CD4-positive, alpha-beta T cell (primary cell): ENCODE measurements around the gene KLHL17. TPM values are rescaled to one million over a fixed set of nuclear protein-coding genes. Genes with fewer than 3 reads are reported as not detected.

ENCODE experiments used
- ATAC-seq: fragments of 200-7000 bp; cut with Tn5 transposase; one replicate; pipeline ENCODE4 v1.10.0; 2022; ENCODE audit warnings: mild to moderate bottlenecking; ENCODE audit not compliant: poor library complexity
- CTCF ChIA-PET: fragments of 350-600 bp; sonication (Branson Sonifier 250); formaldehyde crosslinking; loops from one replicate; lab custom pipeline; 2021; ENCODE audit warnings: antibody characterized with exemption, inconsistent platforms; lab: Charles Lee
- POLR2A ChIA-PET: fragments of 350-600 bp; sonication (Branson Sonifier 250); formaldehyde crosslinking; loops from one replicate; lab custom pipeline; 2021; ENCODE audit warnings: antibody characterized with exemption, inconsistent platforms; lab: Charles Lee
- DNase-seq, 14 experiments: peaks; one replicate each; pipeline ENCODE4 v3.0.0-alpha.2; 2013 to 2020; ENCODE audit warnings: mixed read lengths in 2 of 14
- H3K27ac ChIP-seq, 2 donors: one replicate each; pipeline versions ENCODE4 v1.5.1 to v1.7.0; 2013; ENCODE audit warnings: low read length in 2 of 2, low read depth in 1 of 2, mild to moderate bottlenecking in 1 of 2
- H3K27me3 ChIP-seq, 2 experiments: 1 replicate in 1 of 2; 2 replicates in 1 of 2; pipeline versions ENCODE4 v1.6.1 to v1.7.0; 2013; ENCODE audit warnings: low read length in 2 of 2, control low read depth in 1 of 2, mild to moderate bottlenecking in 1 of 2, moderate library complexity in 1 of 2; ENCODE audit not compliant: insufficient read depth in 2 of 2, control insufficient read depth in 1 of 2
- H3K36me3 ChIP-seq: one replicate; pipeline ENCODE4 v1.6.1; 2013; ENCODE audit warnings: low read length, control low read depth; ENCODE audit not compliant: insufficient read depth
- H3K4me1 ChIP-seq: one replicate; pipeline ENCODE4 v1.6.1; 2013; ENCODE audit warnings: low read length, control low read depth; ENCODE audit not compliant: insufficient read depth
- H3K4me3 ChIP-seq: one replicate; pipeline ENCODE4 v1.5.1; 2013; ENCODE audit warnings: mild to moderate bottlenecking, low read length, moderate library complexity
- H3K9me3 ChIP-seq, 2 experiments: 1 replicate in 1 of 2; 2 replicates in 1 of 2; pipeline versions ENCODE4 v1.6.1 to v1.7.0; 2013; ENCODE audit warnings: low read length in 2 of 2, mild to moderate bottlenecking in 2 of 2, control low read depth in 1 of 2, moderate library complexity in 1 of 2; ENCODE audit not compliant: control insufficient read depth in 1 of 2, insufficient read depth in 1 of 2
- H3K27ac Mint-ChIP-seq: one replicate; pipeline ENCODE4 v1.8.0; 2020; ENCODE audit warnings: mixed read lengths
- H3K27me3 Mint-ChIP-seq: one replicate; pipeline ENCODE4 v1.8.0; 2021; ENCODE audit warnings: mixed read lengths
- H3K36me3 Mint-ChIP-seq: one replicate; pipeline ENCODE4 v1.8.0; 2021; ENCODE audit warnings: low read depth, mixed read lengths
- H3K4me1 Mint-ChIP-seq: one replicate; pipeline ENCODE4 v1.8.0; 2021; ENCODE audit warnings: low read depth, mixed read lengths
- H3K4me3 Mint-ChIP-seq: one replicate; pipeline ENCODE4 v1.8.0; 2020; ENCODE audit warnings: mild to moderate bottlenecking, mixed read lengths
- H3K9me3 Mint-ChIP-seq: one replicate; pipeline ENCODE4 v1.8.0; 2020; ENCODE audit warnings: mixed read lengths
- CTCF ChIP-seq: fragments of 200-600 bp; IDR thresholded peaks from one replicate; pipeline ENCODE4 v1.8.0; 2022; ENCODE audit warnings: antibody characterized with exemption, mild to moderate bottlenecking
- intact Hi-C, 2 experiments: fragments of 100-400 bp; cut with DNase I in 1 of 2; cut with micrococcal nuclease in 1 of 2; formaldehyde crosslinking; loops; one replicate each; pipeline versions ENCODE4 v1.15.1 to v1.9.0; 2023 to 2025; cut with DNase I, micrococcal nuclease
- total RNA-seq, 174 experiments: library from RNA in 2 of 174; stranded (reverse) in 2 of 174; gene quantifications; one replicate each; pipeline ENCODE4 v1.2.3 and lab custom pipeline; 2021 to 2026

KLHL17 gene
- total RNA-seq, 2 experiments from 2014 or later: 13.9 TPM

- Mint-ChIP-seq H3K4me1 (peaks cover 8% of the 10 kb centered on the region), H3K9me3 (no peaks in the 10 kb centered on the region), H3K36me3 (no peaks in the 10 kb centered on the region), H3K27me3 (peaks cover 37% of the 10 kb centered on the region), H3K27ac (no peak overlapping the region), H3K4me3 (no peak overlapping the region)
- peak in 1 of 14 experiments; percentile 31 for DNase-seq
- intact Hi-C loops: no loop called here
- Histone ChIP-seq H3K4me1 (no peaks in the 10 kb centered on the region), H3K4me3 (no peak overlapping the region), H3K36me3 (no peaks in the 10 kb centered on the region), H3K27me3 (peaks cover 14 to 23% of the 10 kb centered on the region in 2 experiments), H3K27ac (no peak overlapping the region), H3K9me3 (peaks cover 0 to 5% of the 10 kb centered on the region in 2 experiments)
- ChIA-PET POLR2A (no interaction called here), CTCF (no interaction called here)
- peak; percentile 67 for ATAC-seq
- no peak for TF ChIP-seq CTCF
These were observed 47.6 kb upstream of the KLHL17 start for GRCh38 chr1:912740-913301.

- H3K4me3 ChIP-seq: no peak overlapping the region
- no peak overlapping the region for H3K27ac ChIP-seq
- no peak for TF ChIP-seq CTCF
- Mint-ChIP-seq H3K4me3 (no peak overlapping the region), H3K9me3 (no peaks in the 10 kb centered on the region), H3K4me1 (peaks cover 8% of the 10 kb centered on the region), H3K36me3 (no peaks in the 10 kb centered on the region), H3K27me3 (peaks cover 37% of the 10 kb centered on the region), H3K27ac (no peak overlapping the region)
- DNase-seq: peak in 1 of 14 experiments; percentile 27
- CTCF ChIA-PET: no interaction called here
- H3K27me3 ChIP-seq: peaks cover 10 to 20% of the 10 kb centered on the region in 2 experiments
- ATAC-seq: no peak
- POLR2A ChIA-PET: no interaction called here
- no peaks in the 10 kb centered on the region for H3K36me3 ChIP-seq
- H3K4me1 ChIP-seq: no peaks in the 10 kb centered on the region
- peaks cover 0 to 5% of the 10 kb centered on the region in 2 experiments for H3K9me3 ChIP-seq
- intact Hi-C loops: no loop called here
These were observed 46.8 kb upstream of the KLHL17 start for GRCh38 chr1:913491-914130.

GRCh38 chr1:914131-914890, 46.1 kb upstream of the KLHL17 start:
- H3K4me3 ChIP-seq: no peak overlapping the region
- ChIA-PET CTCF (interaction anchor here (0.7 kb wide), 1 partner anchor 83 kb away, joined by 3 read pairs; no protein-coding TSS in a partner anchor), POLR2A (no interaction called here)
- Mint-ChIP-seq H3K4me3 (no peak overlapping the region), H3K27me3 (peaks cover 40% of the 10 kb centered on the region), H3K9me3 (no peaks in the 10 kb centered on the region), H3K4me1 (peaks cover 8% of the 10 kb centered on the region), H3K27ac (no peak overlapping the region), H3K36me3 (no peaks in the 10 kb centered on the region)
- no peak for TF ChIP-seq CTCF
- DNase-seq: peak in 1 of 14 experiments; percentile 27
- no peaks in the 10 kb centered on the region for H3K36me3 ChIP-seq
- H3K27me3 ChIP-seq: peaks cover 10 to 26% of the 10 kb centered on the region in 2 experiments
- H3K4me1 ChIP-seq: no peaks in the 10 kb centered on the region
- intact Hi-C loops: no loop called here
- no peak overlapping the region for H3K27ac ChIP-seq
- peaks cover 0 to 5% of the 10 kb centered on the region in 2 experiments for H3K9me3 ChIP-seq
- no peak for ATAC-seq
